ENCODE measurements around the gene PKIB.
A peak's percentile ranks its signal among the peaks of the same experiment; 100 is the strongest.

The PKIB gene

DNA sequence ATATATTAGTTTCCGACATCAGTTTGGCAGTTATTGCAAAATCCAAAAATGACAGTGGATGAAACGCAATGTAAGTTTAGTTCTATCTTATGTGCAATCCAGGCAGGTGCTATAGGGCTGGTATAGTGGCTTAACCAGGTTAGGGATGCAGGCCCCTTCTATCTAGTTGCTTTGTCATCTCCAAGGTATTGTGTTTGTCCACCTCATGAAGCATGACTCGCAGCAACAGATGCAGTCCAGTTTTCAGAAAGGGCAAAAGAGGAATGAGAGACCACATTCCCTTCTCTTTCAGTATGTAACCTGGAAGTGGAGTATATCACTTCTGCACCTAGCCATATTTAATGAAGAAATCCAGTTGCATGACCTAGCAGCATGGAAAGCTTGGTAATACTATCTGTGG lies 59.7 kb downstream of the PKIB start:
- DNase-seq (ENCODE audit: low spot score) = no peak

DNA sequence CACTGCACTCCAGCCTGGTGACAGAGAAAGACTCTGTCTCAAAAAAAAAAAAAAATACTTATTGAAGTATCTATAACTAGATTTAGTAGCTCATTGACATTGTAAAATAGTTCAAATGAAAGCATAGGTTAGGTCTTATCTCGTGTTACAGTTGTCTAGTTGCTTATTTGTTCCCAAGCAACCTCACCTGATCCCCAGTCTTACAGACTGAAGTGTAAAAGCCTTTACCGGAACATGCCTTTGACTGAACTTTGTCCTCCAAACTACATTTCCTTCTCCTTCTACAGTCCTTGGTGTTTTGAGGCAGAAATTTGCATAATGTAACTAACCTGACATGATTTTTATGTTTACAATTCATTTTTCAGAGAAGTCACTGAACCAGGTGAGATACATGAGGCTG lies 61.0 kb downstream of the PKIB start:
- DNase-seq (ENCODE audit: low spot score) = no peak

DNA sequence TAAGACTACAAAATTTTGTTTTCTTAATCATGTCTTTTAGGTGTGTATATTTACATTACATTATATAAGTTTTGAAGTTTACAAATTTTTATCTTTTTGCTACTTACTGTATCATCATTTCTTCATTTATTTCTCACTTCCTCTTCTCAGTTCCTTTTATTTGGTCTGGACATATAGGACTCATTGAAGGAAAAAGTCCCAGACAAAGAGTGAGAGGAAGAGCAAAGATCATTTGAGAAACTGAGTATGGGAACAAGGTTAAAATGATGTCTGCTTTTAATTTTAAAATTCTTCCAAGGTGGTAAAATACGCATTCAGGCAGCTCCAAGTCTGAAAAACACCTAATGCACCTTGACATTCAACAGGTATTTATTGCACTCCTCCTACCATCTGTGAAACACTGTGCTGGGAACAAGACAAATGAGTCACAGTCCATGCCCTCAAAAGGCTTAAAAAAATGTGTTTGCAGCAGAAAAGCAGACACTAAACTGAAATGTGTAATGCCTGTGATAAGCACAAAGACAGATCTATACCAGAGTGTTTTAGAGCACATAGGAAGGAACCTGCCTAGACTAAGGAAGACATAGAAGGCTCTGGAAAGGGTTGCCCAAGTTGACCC lies 63.2 kb downstream of the PKIB start:
- no peak for DNase-seq (ENCODE audit: low spot score)

DNA sequence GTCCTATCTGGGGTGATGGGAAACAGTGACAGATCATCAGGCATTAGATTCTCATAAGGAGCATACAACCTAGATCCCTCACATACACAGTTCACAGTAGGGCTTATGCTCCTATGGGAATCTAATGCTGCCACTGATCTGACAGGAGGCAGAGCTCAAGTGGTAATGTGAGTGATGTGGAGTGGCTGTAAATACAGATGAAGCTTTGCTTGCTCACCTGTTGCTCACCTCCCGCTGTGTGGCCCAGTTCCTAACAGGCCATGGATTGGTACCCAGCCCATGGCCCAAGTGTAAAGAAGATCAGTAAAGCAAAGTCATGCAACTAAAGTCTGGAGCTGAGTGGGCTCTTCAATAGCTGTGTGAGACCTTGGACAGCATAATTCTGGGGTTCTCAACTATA lies 65.9 kb downstream of the PKIB start:
- DNase-seq (ENCODE audit: low spot score) = no peak

DNA sequence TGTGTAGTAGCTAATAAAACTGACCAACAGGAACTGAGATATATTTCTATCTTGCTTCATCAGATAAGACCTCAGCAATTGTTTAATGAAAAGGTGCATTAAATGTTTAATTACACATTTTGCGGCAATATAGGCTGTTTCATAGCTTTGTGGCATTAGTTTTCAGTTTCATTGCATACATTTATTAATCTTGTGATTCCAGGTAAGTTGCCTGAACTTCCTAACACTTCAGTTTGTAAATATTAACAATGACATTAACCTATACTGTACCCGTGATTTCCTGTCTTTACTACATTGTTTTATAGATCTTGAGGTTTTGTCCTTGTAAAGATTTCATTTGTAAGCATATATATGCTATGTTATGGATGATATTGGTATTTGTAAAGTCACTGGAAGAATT lies 66.5 kb downstream of the PKIB start:
- no peak for DNase-seq (ENCODE audit: low spot score)

DNA sequence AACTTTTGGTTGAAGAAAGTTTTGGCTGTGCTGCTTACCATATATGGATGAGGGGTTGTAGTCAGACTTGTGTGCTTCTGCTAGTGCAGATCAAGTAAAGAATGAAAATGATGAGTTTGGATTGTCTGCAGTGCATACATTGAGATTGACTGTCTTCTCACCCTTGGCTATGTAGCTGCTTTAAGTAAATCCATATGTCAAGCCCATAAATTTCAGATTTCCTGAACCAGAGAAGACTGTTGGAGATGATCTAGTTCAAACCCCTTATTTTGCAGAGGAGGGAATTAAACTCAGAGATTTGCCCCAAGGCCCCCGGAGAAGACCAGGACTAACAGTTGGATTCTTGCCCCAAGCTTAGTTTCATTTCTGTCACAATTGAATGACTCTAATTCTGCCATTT lies 67.2 kb downstream of the PKIB start:
- no peak for DNase-seq (ENCODE audit: low spot score)

DNA sequence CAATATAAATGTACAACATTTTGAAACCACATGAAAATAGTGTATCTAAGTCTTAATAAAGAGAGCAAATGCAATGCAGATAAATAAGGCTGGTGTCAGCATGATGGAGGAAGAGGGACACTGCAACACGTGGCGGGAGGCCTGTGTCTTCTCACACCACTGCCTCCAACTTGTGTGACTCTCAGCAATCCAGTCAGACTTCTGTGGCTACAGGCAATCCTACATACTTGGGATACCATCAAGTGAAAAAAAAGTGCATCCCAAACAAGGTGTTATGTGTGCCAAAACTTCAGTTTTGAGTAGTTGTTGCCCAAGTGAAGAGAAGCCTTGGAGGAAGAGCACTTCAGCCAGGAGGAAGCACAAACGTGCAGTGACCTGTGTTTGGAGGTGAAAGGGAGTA lies 68.6 kb downstream of the PKIB start:
- no peak for DNase-seq (ENCODE audit: low spot score)

DNA sequence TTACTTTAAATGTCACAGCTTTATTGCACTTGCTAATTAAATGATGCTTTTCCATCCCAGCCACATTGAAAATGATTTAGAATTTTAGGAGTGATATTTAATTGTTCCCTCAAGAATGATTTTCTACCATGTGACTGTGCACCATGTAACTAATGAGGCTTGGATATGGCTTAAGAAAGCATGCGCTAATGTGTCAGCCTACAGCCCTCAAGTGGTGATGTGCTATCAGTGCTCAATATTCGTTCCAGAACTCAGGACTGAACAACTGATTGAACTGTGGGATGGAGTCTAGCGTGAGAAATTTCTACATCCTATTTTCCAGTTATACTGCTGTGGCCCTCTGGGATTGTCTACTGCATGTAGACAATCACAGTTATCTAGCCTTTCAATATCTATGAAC lies 71.5 kb downstream of the PKIB start:
- DNase-seq (ENCODE audit: low spot score) = no peak

DNA sequence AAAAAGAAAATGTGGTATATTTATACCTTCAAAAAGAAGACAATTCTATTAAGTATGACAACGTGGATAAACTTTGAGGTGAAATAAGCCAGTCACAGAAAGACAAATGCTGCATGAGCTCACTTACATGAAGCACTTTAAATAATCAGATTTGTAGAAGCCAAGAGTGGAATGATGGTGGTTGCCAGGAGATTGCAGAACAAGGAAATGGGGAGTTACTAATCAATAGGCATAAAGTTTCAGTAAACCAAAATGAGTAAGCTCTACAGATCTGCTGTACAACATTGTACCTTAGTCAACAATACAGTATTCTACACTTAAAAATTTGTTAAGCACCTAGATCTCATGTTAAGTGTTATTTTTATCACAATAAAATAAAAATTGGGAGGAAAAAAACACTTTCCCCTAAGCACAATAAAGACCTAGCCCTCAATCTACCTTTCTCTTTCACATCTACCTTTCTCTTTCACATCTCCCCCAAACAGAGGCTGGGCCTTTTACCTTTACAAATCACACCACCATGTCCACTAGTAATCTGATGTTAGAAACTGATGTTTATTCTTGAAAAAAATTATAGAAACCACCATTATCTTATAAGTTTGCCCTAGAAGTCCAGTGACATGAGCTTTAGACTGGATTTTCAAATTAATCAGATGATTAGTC lies 73.9 kb downstream of the PKIB start:
- DNase-seq (ENCODE audit: low spot score) = no peak

DNA sequence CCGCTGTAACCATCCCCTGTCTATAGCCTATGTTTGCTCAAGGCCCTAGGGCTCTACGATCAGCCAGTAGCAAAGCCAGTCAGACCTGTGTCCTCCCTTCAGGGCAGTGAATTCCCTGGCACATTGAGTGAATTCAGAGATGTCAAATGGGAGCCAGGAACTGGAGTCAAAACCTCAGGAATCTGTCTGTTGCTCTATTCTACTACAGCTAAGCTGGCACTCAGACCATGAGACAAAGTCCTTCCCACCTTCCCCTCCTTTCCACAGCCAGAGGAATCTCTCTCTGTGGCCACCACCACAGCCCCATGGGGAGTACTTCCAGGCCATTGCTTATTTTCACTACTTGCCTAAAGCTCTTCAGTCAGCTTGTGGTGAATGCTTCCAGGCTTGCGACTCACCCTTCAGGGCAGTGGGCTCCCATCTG lies 82.0 kb downstream of the PKIB start:
- peak; percentile 69 for DNase-seq (ENCODE audit: low spot score)

DNA sequence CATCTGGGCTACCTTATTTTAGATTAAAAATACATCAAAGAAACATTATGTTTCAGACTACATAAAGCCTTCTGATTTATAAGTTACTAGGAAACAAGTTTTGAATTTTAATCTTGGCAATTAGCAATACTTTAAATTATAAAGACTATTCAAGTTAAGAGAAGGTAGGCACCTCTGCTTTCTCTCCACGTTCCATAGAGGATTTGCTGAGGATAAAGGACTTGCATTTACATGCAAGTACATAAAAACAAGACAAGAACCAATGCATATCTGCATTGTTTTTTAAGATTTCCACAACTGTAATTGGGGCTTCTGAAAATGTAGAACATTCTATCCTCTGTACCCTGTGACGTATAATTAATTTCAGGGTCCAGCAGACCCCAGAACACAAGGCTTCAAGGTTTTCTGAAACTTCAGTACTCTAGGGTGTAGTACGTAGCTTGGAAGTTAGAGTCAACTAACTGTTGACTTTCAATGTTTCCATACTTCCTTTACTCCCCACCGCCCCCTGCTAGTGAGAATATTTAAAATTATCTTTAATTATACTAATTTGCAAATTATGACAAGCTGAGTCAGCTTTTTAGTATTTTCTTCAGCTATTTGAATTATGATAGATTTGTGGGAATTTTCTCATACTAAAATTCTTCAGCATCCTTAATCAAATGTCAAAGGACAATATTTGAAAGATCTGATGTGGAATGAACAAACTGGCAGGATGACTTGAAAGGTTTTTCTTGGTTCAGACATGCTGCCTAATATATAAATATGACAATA lies 82.8 kb downstream of the PKIB start:
- no peak for DNase-seq (ENCODE audit: low spot score)

DNA sequence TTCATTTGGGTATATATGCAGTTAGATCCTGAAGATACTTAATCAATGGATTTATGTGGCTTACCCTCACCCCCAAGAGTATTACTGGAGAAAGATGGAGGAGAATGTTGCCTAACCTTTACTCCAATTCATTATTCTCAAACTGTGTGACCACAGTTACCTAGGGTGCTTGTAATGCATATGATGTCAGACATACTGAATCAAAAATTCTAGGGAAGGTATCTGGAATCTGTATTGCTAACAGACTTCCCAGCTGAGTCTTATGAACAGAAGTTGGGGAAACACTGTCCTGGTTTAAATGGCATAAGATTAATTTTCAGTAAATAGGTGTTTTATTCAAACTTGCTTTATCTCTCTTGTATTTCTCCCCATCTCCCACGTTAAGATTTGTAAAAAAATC lies 83.9 kb downstream of the PKIB start:
- no peak for DNase-seq (ENCODE audit: low spot score)

DNA sequence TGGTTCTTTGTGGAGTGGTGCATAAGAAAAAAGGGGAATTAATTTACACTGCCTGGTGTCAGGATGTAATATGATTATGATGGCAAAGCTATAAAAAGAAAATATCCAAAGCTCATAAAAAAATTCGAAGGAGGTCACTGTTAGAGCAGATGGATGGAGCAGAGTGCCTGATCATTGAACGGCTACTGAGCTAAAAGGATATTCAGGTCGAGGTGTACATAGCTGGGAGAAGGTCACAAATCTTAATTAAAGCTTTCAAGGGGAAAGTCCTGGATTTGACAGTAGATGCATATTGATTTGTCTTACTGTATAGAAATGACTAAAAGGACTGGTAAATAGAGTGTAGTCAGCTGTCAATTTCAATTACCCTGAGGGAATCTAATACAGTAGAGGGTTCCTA lies 84.4 kb downstream of the PKIB start:
- no peak for DNase-seq (ENCODE audit: low spot score)

DNA sequence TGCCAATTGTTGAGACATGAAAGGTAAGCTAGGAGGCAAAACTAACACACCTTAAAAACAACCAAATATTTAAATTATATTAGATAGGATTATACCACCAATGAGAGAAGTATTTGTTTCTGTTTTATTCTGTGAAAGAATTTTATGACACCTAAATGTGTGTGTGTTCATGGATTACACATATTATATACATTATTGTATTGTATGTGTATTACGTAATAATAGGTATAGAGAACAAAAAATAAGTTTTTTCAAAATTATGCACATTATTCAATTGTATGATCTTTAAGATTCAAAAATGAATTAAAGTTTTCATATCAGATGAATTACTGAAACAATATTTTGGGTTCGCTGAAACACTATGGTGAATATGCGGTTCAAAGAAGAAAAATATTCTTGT lies 85.0 kb downstream of the PKIB start:
- no peak for DNase-seq (ENCODE audit: low spot score)

DNA sequence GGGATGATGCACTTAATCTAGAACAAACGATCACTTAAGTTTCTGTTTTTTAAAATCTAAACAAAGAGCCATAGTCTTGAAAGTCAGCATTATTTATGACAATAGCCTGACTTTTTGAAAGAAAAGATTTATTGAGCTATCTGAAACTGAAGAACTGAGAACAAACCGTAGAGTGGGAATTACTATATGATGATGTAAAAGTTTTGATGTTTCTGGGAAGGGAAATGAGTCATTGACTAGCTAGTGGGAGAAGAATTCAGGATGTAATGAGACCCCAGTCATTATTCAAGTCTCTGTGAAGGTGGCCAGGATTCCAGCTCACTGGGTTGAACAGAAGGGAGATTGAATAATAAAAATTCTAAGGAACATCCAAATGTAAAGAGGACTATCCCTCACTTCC lies 85.9 kb downstream of the PKIB start:
- DNase-seq (ENCODE audit: low spot score) = peak; percentile 31

DNA sequence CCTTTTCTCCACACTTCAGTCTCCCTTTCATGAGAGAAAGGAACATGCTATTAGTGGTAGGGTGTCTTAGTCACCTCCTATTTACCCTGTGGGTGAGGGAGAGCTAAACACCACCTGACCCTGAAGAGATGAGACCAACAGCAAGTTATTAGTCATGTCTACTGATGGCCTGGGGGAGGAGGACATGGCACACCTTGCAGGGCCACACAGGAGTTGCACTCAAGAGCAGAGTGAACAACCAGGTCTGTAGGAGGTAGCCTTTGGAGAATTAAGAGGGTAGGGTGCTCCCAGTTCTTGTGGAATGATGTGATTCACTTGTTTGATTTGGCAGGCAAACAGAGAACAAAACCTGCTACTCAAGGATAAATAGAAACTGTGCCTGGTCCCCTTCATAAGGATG lies 86.6 kb downstream of the PKIB start:
- DNase-seq (ENCODE audit: low spot score) = no peak

DNA sequence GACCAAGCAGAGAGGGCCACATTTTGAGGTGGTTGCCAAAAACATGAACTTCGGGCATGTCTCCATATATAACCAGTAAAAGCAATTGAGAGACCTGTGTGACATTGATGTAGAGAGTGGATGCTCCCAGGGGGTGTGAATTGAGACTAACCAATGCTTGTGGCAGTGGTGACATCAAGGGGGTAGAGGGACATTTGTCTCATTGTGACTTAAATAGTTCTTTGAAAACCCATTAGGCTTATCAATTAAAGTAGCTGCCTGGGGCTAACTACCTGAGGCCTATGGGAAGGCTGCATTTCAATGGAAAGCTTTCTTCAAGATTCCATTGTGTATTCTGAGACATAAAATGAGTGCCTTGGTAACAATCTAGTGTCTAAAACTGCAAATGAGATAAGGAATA lies 87.3 kb downstream of the PKIB start:
- no peak for DNase-seq (ENCODE audit: low spot score)

DNA sequence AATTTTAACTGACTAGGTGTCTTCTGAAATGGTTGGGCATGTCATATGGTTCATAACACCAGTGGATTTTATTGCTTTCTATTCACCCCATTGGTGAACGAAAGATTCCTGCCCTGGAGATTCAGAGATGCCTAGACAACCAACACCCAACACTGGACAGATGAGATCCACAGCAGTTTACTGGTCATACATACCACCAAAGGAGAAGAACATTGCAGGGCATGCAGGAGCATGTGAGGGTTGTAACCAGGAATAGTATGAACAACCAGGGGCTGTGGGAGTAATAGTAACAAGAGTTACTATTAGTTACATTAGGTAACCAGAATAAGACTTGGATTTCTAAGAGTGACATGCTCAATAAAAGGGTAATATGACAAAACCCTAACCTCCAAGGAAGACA lies 91.5 kb downstream of the PKIB start:
- DNase-seq (ENCODE audit: low spot score) = no peak

DNA sequence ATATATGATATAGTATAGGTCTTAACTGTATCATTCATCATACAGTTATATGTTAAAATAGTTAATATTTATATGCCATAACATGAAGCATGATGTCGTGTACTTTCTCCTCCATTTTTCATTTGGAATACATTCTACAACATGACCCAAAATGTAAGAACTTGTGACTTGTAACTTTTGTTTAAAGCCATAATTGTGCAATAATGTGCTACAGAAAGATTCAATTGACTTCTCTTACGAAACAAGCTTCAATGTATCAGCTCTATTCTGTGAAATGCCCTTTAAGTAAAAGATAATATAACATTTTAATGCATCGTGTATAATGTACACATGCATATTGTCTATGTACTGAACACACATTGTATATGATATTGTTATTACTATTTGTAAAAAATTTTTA lies 92.6 kb downstream of the PKIB start:
- DNase-seq (ENCODE audit: low spot score) = no peak

DNA sequence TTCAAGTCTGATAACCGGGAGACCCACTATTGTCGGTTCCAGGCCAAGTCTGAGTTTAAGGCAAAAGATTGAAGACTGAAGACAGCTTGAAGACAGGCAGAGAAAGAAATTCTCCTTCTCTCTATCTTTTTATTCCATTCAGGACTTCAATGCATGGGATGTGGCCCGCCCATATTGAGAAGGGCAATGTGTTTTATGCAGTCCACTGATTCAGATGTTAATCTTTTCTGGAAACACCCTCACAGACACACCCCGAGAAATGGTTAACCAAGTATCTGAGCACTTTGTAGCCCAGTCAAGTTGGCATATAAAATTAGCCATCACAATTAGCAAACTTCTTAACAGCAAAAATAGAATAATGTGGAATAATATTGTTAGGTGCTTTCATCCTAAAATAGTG lies 93.9 kb downstream of the PKIB start:
- DNase-seq (ENCODE audit: low spot score) = no peak

DNA sequence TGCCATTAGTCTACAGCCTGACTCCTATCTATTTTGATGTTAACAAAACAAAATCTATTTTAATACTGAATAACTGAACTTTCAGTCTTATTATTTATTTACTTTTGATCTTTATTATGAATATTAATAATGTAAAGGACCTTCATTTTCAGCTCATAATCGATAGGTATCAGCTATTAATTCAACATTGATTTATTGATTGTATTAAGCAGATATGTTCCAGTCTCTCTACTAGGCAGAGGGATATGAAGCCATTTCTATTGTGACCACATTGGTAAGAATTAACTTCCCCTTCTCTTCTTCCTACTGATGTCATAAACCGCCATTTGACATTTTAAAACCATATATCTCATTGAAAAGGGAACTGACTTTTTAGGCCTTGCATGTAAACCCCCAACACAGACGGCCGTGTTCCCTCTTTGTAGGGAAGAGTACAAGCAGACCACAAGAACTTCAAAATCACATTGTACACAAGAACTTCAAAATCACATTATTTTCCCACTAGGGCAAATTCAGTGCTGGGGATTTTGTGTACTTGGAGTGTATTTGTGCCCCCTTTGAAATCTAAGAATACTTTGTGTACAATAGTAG lies 99.8 kb downstream of the PKIB start:
- DNase-seq (ENCODE audit: low spot score) = no peak

DNA sequence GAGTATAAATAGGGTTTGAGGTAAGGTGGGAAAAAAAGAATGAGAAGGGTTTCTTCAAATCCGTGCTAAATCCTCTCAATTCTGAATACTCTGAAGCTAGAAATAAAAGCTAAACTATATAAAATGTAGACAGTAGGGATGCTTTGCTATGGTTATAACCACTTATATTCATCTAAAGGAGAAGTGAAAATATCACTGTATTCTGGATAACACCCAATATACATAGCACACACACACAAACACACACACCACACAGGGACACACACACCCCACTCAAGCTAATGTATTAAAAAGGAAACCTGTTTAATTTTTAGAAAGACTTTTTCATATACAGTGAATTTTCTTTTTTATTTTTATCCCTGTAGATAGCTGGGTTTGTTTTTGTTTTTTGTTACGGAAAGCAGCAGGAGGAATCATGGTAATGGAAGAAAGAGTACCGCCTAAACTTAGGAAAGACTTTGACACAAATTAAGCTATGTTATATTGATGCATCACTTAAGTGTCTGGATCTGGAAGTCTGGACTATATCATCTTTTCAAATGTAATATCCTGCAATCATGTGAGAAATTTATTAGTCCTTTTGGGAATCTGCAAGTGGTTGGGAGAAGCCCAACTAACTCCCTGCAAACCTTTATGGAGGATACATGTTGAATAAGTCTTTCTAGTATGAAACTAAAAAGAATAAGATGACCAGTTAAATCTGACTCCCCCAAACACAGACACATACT lies 100.9 kb downstream of the PKIB start:
- no peak for DNase-seq (ENCODE audit: low spot score)

DNA sequence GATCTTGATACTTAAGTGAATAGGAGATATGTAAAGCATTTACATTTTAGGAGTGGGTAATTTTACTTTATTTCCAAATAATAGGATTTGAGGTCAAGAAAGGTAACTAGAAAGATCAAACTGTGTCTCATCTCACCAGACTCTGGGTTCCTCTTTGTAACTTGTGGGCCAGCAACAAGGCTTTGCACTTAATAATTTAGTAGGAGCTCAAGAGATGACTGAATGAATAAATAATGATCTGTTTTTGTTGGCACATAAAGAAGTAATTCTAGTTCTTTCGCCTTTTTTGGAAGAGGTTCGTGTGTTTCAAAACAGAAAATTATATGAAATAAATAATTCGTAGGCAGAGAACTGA lies 101.9 kb downstream of the PKIB start:
- DNase-seq (ENCODE audit: low spot score) = no peak
